Fibroblast of skin of right biceps (primary cell): ENCODE measurements around the gene DNM3.
"Not testable (repeated sequence)": the region's sequence is repeated elsewhere in the genome, so short reads cannot be mapped to it uniquely, and the experiment has no call there.

ENCODE experiments used
- DNase-seq: peaks from one replicate; pipeline ENCODE4 v3.0.0-alpha.2; 2013

DNM3 gene

GRCh38 chr1:172401892-172402291 is 560.6 kb downstream of the DNM3 start:
- no peak for DNase-seq

GRCh38 chr1:172402878-172403569 is 561.7 kb downstream of the DNM3 start:
- no peak for DNase-seq

- peak; percentile 63 for DNase-seq
These were observed 562.8 kb downstream of the DNM3 start for GRCh38 chr1:172404121-172404520.

- DNase-seq, result peak; percentile 37
These were observed 564.6 kb downstream of the DNM3 start for GRCh38 chr1:172405912-172406311.

GRCh38 chr1:172406968-172407367 is 565.7 kb downstream of the DNM3 start:
- DNase-seq, result no peak

GRCh38 chr1:172408958-172409357 is 567.7 kb downstream of the DNM3 start:
- peak; percentile 54 for DNase-seq

GRCh38 chr1:172410027-172410426 is 568.7 kb downstream of the DNM3 start:
- DNase-seq, result no peak

GRCh38 chr1:172411791-172412338 is 570.6 kb downstream of the DNM3 start:
- peak; percentile 26 for DNase-seq

- peak; percentile 80 for DNase-seq
These were observed 573.0 kb downstream of the DNM3 start for GRCh38 chr1:172414331-172414730.

- no peak for DNase-seq
These were observed 575.3 kb downstream of the DNM3 start for GRCh38 chr1:172416496-172417035.

GRCh38 chr1:172417557-172417956 is 576.3 kb downstream of the DNM3 start:
- no peak for DNase-seq

- no peak for DNase-seq
These were observed 579.1 kb downstream of the DNM3 start, which contains the start of gene C1orf105 for GRCh38 chr1:172420385-172420784. Gene C1orf105, plus strand, starts transcription at chr1:172420685. Its CDS starts 201 bp downstream, at chr1:172420886.

GRCh38 chr1:172421974-172422604 is 580.8 kb downstream of the DNM3 start:
- DNase-seq, result no peak

- no peak for DNase-seq
These were observed 582.0 kb downstream of the DNM3 start for GRCh38 chr1:172423336-172423735.

GRCh38 chr1:172425339-172425738 is 584.0 kb downstream of the DNM3 start:
- no peak for DNase-seq

- no peak for DNase-seq
These were observed 585.9 kb downstream of the DNM3 start for GRCh38 chr1:172427191-172427590.

- peak; percentile 71 for DNase-seq
These were observed 588.2 kb downstream of the DNM3 start for GRCh38 chr1:172429331-172430127.

GRCh38 chr1:172430128-172430454 is 588.8 kb downstream of the DNM3 start:
- DNase-seq, result no peak

GRCh38 chr1:172431204-172431603 is 589.9 kb downstream of the DNM3 start:
- no peak for DNase-seq

- DNase-seq, result no peak
These were observed 590.5 kb downstream of the DNM3 start for GRCh38 chr1:172431721-172432192.

- not testable (repeated sequence) for DNase-seq
These were observed 595.9 kb downstream of the DNM3 start for GRCh38 chr1:172437183-172437582.

- DNase-seq, result no peak
These were observed 601.1 kb downstream of the DNM3 start for GRCh38 chr1:172442404-172442803.
